Measurements from ENCODE around the gene ALDH8A1. TPM values are rescaled to one million over a fixed set of nuclear protein-coding genes. Genes with fewer than 3 reads are reported as not detected.

Gene ALDH8A1
- total RNA-seq, 1 experiment from 2014 or later, result 0.12 TPM

- peak; percentile 80 for DNase-seq (ENCODE audit: low read depth)
These were observed 79.0 kb downstream of the ALDH8A1 start for GRCh38 chr6:134870677-134871498.

- DNase-seq (ENCODE audit: low read depth), result no peak
These were observed 81.1 kb downstream of the ALDH8A1 start for GRCh38 chr6:134868812-134869211.

Other genes with a start within 250 kb of the ALDH8A1 start
- gene HBS1L, start 104.7 kb upstream of the ALDH8A1 start, total RNA-seq (2014; rRNA removed; shearing (Covaris generic)), result 126 and 157 TPM in 2 replicates
- 0.12 TPM in 1 of 2 replicates, not detected in the other for gene MYB, start 231.2 kb upstream of the ALDH8A1 start, total RNA-seq (2014; rRNA removed; shearing (Covaris generic))